Kidney (tissue), 14 donors: ENCODE results near the gene NRXN3. TPM values are rescaled to one million over a fixed set of nuclear protein-coding genes. Genes with fewer than 3 reads are reported as not detected.

ENCODE experiments used
- DNase-seq, 5 donors: peaks; one replicate each; pipeline ENCODE4 v3.0.0-alpha.2; 2013 to 2020
- FAIRE-seq: peaks from 2 replicates; lab custom pipeline; 2012; peaks lifted over from hg19 to GRCh38; lab: Jason Lieb, UNC
- H3K27ac ChIP-seq, 2 donors: one replicate each; pipeline ENCODE4 v1.7.0; 2013; ENCODE audit warnings: low read depth in 2 of 2, low read length in 2 of 2, inconsistent platforms in 1 of 2
- H3K27me3 ChIP-seq: one replicate; pipeline ENCODE4 v1.7.1; 2013; ENCODE audit warnings: low read length, inconsistent platforms; ENCODE audit not compliant: control insufficient read depth, insufficient read depth
- H3K36me3 ChIP-seq, 3 donors: one replicate each; pipeline versions ENCODE4 v1.7.0 to v1.7.1; 2013; ENCODE audit warnings: low read length in 3 of 3, control low read depth in 1 of 3, inconsistent platforms in 1 of 3; ENCODE audit not compliant: insufficient read depth in 3 of 3, control insufficient read depth in 2 of 3
- H3K4me1 ChIP-seq, 3 donors: one replicate each; pipeline versions ENCODE4 v1.7.0 to v1.7.1; 2013; ENCODE audit warnings: low read length in 3 of 3, inconsistent platforms in 1 of 3, low read depth in 1 of 3; ENCODE audit not compliant: control insufficient read depth in 2 of 3, insufficient read depth in 2 of 3
- H3K4me3 ChIP-seq, 3 donors: one replicate each; pipeline versions ENCODE4 v1.7.0 to v1.8.1; 2013; ENCODE audit warnings: low read length in 3 of 3, control low read depth in 1 of 3, inconsistent platforms in 1 of 3
- H3K9ac ChIP-seq, 3 donors: one replicate each; pipeline versions ENCODE4 v1.7.0 to v1.7.1; 2013; ENCODE audit warnings: low read length in 3 of 3, control low read depth in 1 of 3, inconsistent platforms in 1 of 3
- H3K9me3 ChIP-seq, 3 donors: one replicate each; pipeline versions ENCODE4 v1.7.0 to v1.7.1; 2013; ENCODE audit warnings: low read length in 3 of 3, control low read depth in 1 of 3, inconsistent platforms in 1 of 3; ENCODE audit not compliant: control insufficient read depth in 2 of 3, insufficient read depth in 1 of 3
- CTCF ChIP-seq: IDR thresholded peaks from 3 replicates; pipeline ENCODE4 v1.5.1; 2012; ENCODE audit warnings: mild to moderate bottlenecking, moderate library complexity, borderline replicate concordance; ENCODE audit not compliant: insufficient read depth; ENCODE audit errors: extremely low read depth
- intact Hi-C: fragments of 100-400 bp; cut with DNase I; formaldehyde crosslinking; loops from one replicate; pipeline ENCODE4 v1.11.1; 2022
- polyA plus RNA-seq: library from polyadenylated mRNA; stranded (reverse); fragments of 350-450 nt; fragmentation: Illumina TruSeq; extraction: RNeasy Lipid Tissue Mini Kit (QIAGEN cat#74804); gene quantifications from one replicate; pipeline ENCODE4 v1.2.3, GENCODE V29; 2014; ENCODE audit warnings: low read depth, low replicate concordance; ENCODE audit not compliant: insufficient read depth
- total RNA-seq: library from RNA; stranded (reverse); fragmentation: NEBNext Ultra II Directional; extraction: Animal tissue kit (Norgen Biotek cat#: 25700); gene quantifications from one replicate; pipeline ENCODE4 v1.2.1, GENCODE V29; 2021
- donor health status: control.
- donor health status: control.
- donor health status: control.
- donor health status: control.
- donor health status: control.
- donor health status: DM: yes; HTN: yes; CAD: no.
- donor health status: Normal renal cell carcinoma (clear cell type).

NRXN3 gene
- total and polyA plus RNA-seq, 2 donors from 2014 or later: 1.5 to 2.4 TPM

- Histone ChIP-seq H3K27me3 (no peaks in the 10 kb centered on the region), H3K4me3 (no peak overlapping the region), H3K27ac (no peak overlapping the region), H3K9ac (no peak overlapping the region), H3K4me1 (no peaks in the 10 kb centered on the region), H3K36me3 (no peaks in the 10 kb centered on the region), H3K9me3 (no peaks in the 10 kb centered on the region)
- DNase-seq: no peak
- no peak for FAIRE-seq
- TF ChIP-seq CTCF: no peak
- intact Hi-C loops: no loop called here
Measured at GRCh38 chr14:78543433-78543832, 373.3 kb downstream of the NRXN3 start.

- DNase-seq: no peak
- no peak for TF ChIP-seq CTCF
- Histone ChIP-seq H3K9me3 (no peaks in the 10 kb centered on the region), H3K36me3 (no peaks in the 10 kb centered on the region), H3K9ac (no peak overlapping the region), H3K27me3 (no peaks in the 10 kb centered on the region), H3K4me1 (no peaks in the 10 kb centered on the region), H3K27ac (no peak overlapping the region), H3K4me3 (no peak overlapping the region)
- no peak for FAIRE-seq
- intact Hi-C loops: loop anchor here (10.0 kb wide), 1 partner anchor 696 kb away; no protein-coding TSS in a partner anchor
Measured at GRCh38 chr14:78561074-78561473, 390.9 kb downstream of the NRXN3 start.

- Histone ChIP-seq H3K36me3 (no peaks in the 10 kb centered on the region), H3K9ac (peak overlapping the region in 2 of 3 donors; percentile 28 to 59), H3K27me3 (no peaks in the 10 kb centered on the region), H3K27ac (no peak overlapping the region), H3K4me1 (no peaks in the 10 kb centered on the region), H3K9me3 (no peaks in the 10 kb centered on the region), H3K4me3 (peak overlapping the region; percentile 32 to 73 (median 63))
- FAIRE-seq (peak; percentile 27), DNase-seq (peak; percentile 81 to 92 (median 86))
- peak; percentile 79 for TF ChIP-seq CTCF
- intact Hi-C loops: loop anchor here (10.0 kb wide), 1 partner anchor 701 kb away; no protein-coding TSS in a partner anchor
Measured at GRCh38 chr14:78566026-78566858, 396.1 kb downstream of the NRXN3 start.
